Activated T-cell treated with anti-CD3 and anti-CD28 coated beads for 24 hours (primary cell): Measurements from ENCODE around the gene DAB1.
"Not testable (repeated sequence)": the region's sequence is repeated elsewhere in the genome, so short reads cannot be mapped to it uniquely, and the experiment has no call there.

Experiments
- DNase-seq: peaks from one replicate; pipeline ENCODE4 v3.0.0-alpha.2; 2020; ENCODE audit warnings: low read depth

The DAB1 gene

GRCh38 chr1:57360846-57361407 is 62.9 kb downstream of the DAB1 start:
- DNase-seq, result no peak

DNA sequence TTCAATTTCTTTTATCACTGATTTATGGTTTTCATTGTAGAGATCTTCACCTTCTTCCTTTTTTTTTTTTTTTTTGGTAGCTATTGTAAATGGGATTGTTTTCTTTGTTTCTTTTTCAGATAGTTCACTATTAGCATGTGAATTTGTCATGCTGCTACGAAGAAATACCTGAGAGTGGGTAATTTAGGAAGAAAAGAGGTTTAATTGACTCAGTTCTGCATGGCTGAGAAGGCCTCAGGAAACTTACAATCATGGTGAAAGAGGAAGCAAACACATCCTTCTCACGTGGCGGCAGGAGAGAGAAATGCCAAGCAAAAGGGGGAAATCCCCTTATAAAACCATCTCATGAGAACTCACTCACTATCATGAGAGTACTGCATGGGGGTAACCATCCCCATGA is 66.4 kb downstream of the DAB1 start:
- DNase-seq, result no peak

DNA sequence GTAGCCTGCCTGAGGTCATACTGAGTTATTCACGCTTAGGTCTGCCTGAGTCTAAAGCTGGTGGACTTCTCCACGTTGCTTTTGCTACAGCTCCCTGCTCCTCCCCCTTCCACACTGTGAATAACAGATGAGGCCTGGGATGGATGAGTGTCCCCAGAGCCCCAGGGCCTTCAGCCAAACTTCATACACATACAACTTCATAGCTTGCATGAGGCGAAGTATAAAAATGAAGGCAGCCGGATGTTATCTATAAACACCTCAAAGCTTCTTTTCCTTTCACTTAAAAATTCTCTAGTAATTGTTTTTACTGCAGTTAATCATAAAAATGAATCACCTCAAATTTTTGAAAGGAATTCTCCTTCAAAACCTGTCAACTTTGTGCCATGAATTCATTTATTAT is 70.2 kb downstream of the DAB1 start:
- no peak for DNase-seq

DNA sequence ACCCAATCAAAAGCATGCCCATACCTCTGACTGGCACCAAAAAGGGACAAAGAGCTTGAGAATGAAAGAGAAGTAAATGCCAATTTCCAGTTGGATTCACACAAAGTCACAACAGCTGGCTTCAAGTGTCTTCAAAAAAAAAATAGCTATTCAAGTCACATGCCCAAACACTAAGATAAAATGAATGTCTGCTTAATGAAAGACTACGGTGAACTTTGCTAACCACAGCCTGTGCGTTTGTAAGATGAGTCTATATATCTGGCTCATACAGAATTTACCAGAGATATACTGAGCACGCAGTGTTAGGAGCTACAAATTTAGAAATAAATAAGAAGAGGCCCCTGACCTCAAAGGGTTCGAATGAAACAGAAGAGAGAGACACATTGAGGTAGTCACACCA is 73.2 kb downstream of the DAB1 start:
- DNase-seq, result no peak

- DNase-seq, result no peak
These were observed 74.9 kb downstream of the DAB1 start for GRCh38 chr1:57348921-57349320.

GRCh38 chr1:57345916-57346315 is 77.9 kb downstream of the DAB1 start:
- no peak for DNase-seq

GRCh38 chr1:57344265-57344664 is 79.6 kb downstream of the DAB1 start:
- DNase-seq, result no peak

GRCh38 chr1:57343298-57343915 is 80.5 kb downstream of the DAB1 start:
- not testable (repeated sequence) for DNase-seq

GRCh38 chr1:57341721-57342120 is 82.1 kb downstream of the DAB1 start:
- no peak for DNase-seq

- DNase-seq, result no peak
These were observed 83.4 kb downstream of the DAB1 start for GRCh38 chr1:57340334-57341070.

DNA sequence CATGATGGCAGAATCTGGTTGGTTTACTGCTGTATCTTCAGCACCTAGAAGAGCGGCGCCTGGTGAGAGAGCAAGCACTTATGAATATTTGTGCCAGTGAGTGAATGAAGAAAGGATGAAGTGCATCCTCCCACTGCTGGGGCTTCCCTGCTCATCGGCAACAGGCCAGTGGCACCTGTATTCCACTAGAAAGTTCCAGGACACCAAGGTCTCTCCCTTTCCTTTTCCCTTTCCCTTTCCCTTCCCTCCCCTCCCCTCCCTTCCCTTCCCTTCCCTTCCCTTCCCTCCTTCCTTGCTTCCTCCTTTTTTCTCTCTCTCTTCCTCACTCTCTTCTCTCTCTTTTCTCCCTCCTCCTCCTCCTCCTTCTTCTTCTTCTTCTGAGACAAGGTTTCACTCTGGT is 86.2 kb downstream of the DAB1 start:
- DNase-seq, result no peak

DNA sequence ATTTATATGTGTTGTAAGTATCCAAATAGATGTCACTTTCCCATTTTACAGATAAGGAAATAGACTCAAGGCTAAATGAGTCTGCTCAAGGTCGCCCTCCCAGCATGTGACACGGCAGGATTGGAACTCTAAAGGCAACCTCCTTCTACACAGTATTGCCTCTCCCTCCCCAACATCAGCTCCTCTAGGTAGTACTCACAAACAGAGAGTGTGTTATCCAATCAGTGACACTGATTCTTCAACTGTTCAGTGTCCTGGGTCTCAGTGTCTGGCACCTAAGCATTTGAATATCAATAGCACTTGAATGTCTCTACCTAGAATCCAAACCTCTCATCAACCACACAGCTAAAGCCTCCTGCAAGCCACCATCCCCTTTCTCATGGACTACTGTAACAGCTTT is 87.1 kb downstream of the DAB1 start:
- DNase-seq, result no peak

- DNase-seq, result no peak
These were observed 92.2 kb downstream of the DAB1 start for GRCh38 chr1:57331620-57332019.

GRCh38 chr1:57329937-57330336 is 93.9 kb downstream of the DAB1 start:
- DNase-seq, result no peak

- DNase-seq, result no peak
These were observed 94.8 kb downstream of the DAB1 start for GRCh38 chr1:57329001-57329527.

DNA sequence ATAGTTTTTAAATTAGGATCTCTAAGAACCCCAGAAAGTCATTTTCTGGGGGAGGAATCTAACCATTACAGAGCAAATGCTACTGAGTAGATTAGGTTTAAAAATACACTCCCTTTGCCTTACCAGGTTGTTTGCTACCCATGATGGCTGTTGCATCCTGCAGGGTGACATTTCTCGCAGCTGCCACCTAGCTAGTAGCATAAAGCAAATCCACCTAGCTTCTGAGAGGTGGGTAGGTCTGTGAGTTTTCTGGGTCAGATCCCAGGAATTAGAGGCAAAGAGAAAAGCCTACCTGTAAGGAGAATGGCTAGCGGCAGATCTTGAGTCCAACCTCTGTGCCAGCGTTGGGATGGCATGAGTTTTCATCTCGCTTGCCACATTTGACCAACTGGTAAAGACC is 95.9 kb downstream of the DAB1 start:
- no peak for DNase-seq

- no peak for DNase-seq
These were observed 96.5 kb downstream of the DAB1 start for GRCh38 chr1:57327336-57327735.

DNA sequence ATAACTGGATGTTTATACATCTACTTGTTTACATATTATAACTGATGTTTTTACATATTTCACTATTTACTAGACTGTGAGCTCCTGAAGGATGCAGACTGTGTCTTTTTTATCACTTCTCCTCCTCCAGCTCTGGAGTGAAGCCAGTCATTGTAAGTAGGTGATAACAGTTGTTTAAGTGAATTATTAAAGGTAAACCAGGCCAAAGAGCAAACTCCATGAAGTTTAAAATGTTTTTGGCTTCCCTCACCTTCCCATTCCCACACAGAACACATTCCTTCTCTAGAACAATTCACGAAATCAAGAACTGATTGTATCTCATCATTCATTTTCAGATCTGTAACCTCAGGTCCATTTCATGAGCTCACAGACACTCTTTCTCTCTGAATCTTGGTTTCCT is 98.3 kb downstream of the DAB1 start:
- no peak for DNase-seq

DNA sequence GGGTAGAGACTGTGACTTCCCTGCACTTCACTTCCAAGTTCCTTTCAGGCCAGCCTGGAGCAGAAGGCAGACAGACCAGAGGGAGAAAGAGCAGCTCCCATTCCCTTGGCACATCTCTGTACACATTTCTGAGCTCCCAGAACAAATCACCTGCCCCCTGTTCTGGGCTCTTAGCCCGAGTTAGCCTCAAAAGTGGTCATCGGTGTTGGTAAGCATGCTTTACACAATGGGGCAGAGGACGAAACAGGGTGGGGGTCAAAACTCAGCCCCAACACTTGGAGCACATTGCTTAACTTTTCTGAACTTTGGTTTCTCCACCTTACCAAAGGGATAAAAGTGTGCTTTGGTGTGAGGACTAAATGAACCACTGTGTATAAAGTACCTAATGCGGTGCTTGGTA is 98.7 kb downstream of the DAB1 start:
- DNase-seq, result no peak

- no peak for DNase-seq
These were observed 99.5 kb downstream of the DAB1 start for GRCh38 chr1:57324388-57324787.

DNA sequence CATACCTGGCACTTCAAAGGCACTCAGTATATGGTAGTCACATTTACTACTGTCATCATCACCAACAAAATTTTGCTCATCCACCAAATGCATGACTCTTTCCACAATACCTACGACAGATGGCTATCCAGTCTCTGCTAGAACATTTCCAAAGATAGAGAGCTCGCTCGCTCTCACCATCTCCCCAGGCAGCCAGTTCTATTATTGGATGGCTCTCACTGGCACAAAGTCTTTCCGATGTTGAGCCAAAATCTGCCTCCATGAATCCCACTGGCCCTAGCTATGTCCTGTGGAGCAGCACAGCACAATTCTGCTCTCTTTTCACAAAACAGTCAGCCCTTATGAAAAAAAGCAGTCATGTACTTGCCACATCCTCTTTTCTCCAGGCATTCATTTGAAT is 102.1 kb downstream of the DAB1 start:
- DNase-seq, result no peak

GRCh38 chr1:57319791-57320190 is 104.1 kb downstream of the DAB1 start:
- no peak for DNase-seq

- DNase-seq, result no peak
These were observed 104.7 kb downstream of the DAB1 start for GRCh38 chr1:57319165-57319564.
